Measurements from ENCODE around the gene EGFL7.

The EGFL7 gene

DNA sequence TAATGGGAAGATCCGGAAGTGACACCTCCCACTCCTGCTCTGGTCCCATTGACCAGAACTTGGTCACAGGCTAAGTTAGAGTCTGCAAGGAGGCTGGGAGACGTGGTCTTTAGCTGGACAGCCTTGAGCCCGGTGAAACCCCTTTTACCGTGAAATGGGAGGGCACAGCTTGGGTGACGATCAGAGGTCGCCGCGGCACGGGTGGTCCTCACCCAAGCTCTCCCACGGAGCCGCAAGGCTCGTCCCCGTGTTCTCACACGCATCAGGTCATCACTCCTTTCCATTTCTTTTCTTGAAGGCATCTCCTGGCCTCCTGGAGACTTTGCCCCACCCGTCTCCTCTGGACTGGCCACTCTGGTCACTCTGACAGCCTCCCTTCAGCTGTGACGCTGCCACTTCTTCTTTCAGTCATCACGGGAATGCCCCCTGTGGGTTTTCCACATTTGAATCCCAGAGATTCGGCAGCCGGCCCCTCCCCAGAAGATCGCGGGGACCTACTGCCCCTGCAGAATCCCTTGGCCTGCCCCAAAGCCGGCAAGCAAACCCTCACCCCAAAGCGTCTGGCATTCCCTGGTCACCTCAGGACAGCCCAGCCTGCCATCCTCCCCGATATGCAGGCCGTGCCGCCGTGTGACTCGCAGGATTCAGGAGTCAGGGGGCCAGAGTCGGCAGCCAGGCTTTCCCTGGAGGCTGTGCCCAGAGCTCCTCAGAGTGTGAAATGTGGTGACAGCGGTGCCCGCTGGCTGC is 18.9 kb upstream of the EGFL7 start:
- no peak for DNase-seq (ENCODE audit: low read depth in 4 of 4, low spot score in 1 of 4)

DNA sequence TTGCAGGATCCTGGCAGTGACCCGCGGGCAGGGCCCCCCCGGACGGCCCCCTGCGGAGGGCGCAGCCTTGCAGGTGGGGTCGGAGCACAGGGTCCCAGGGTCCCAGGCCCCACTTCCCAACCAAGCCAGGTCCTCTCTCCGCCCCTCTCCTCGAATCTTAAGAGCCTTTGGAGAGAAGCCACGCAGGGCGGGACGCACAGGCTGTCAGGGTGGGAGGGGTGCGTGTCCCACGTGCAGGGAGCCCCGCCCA is 18.4 kb upstream of the EGFL7 start:
- no peak for DNase-seq (ENCODE audit: low read depth in 4 of 4, low spot score in 1 of 4)

DNA sequence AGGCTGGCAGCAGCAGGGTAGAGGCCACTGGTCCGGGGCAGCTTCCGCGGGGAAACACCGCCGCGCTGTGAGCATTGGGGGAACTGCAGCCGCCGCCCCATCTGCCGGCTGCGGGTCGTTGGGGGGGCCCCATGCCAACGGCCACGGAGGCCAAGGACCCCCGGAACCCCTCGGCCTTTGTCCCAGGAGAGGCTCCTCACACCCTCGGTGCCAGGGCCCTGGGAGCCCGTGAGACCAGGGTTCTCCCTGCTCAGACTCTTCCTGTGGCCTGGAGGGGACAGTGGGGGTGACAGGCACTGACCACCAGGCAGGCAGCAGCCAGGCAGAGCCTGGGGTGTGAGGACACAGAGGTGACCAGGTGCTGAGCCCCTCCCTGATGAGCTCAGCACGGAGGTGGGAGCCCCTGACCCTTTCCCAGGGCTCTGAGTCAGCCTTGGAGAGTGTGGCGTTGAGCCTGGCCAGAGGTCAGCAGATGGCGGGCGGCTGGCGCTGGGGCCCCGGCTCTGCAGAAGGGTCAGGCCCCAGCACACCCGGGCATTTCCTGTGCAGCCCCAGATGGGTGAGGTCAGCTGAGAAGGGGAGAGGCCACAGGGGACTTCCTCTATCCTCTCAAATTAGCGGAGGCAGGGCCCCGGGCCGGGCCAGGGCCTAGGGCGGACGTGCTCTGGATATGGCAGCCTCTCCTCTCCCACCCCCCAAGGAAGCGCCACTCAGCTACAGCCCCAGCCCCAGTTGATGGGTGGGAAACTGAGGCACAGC is 17.9 kb upstream of the EGFL7 start:
- peak; percentile 42 to 66 (median 62) for DNase-seq (ENCODE audit: low read depth in 4 of 4, low spot score in 1 of 4)

DNA sequence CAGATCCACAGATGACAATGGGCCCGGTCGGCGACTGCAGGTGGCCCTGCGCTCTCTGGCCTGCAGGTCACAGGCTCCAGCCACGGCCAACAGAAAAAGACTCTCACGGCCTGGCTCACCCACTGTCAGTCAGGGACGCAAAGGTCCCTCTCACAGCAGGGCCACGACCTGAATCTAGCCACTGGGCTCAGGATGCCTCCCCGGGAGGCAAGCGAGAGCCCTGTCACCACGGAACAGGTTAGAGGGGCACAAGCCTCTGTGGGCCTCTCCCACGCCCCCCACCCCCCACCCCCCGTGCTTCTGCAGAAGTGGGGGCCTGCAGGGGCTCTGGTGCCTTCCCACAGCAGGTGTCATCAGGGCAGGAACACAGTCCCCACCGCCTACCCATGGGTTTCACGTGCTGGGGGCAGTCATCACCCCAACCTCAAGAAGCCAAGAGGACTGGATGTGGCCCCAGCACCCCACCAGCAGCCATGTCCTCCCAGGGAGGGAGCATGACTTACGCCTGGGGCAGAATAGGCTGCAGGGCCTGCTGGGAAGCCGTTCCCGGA is 17.3 kb upstream of the EGFL7 start:
- no peak for DNase-seq (ENCODE audit: low read depth in 4 of 4, low spot score in 1 of 4)

DNA sequence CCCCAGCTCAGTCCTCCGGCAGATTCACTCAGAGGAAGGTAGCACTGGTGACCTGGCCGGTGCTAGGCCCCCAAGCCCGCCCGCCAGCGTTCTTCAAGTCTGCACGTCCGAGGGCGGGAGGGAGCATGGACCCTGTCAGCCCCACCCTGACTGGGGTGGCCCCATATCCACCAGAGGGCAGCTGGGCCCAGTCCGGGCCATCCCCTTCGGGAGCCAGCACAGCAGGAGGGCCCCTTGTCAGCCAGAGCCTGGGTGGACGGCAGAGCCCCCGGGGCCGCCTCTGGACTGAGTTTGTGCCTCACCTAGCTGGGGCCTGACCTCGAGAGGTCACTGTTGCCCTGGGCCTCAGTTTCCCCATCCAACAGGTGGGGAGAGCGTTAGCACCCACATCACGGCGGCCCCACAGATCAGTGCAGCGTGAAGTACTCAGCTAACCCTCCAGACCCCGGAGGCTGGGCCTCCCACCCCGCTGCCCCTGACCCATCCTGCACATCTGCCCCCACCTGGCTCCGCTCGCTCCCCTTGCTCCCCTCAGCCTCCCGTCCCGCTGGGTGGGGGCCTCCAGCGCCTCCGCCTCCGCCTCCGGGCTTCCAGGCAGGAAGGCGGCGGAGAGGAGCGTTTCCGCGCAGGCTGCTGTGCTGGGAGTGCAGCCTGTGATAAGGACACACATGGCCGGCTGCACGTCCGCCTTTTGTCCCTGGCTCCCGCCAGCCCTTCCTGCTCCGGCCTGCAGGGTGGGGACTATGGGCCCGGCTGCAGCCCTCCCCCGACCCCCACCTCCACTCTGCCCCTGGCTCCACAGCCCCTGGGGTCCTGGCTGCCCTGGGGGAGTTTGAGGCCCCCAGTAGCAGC is 16.6 kb upstream of the EGFL7 start:
- DNase-seq (ENCODE audit: low read depth in 4 of 4, low spot score in 1 of 4) = no peak

GRCh38 chr9:136646827-136647711 is 15.6 kb upstream of the EGFL7 start:
- no peak for DNase-seq (ENCODE audit: low read depth in 4 of 4, low spot score in 1 of 4)

DNA sequence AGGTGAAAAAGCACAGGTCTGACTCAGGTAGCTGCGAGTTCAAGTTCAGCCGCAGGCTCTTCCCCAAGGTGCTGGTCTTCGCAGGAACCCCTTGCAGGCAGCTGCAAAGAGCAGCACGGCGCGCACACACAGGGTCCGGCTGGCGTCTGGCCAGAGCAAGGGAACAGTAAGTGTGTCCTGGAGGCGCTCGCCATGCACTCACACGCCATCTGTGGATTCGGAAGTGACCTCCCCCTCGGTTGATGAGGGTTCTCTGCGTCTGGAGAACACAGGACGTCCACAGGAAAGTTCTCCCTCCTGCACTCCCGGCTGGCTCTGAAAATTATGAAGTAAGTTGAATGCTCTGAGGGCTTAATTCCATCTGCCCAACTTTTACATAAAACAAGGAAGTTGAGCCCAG is 14.0 kb upstream of the EGFL7 start:
- no peak for DNase-seq (ENCODE audit: low read depth in 4 of 4, low spot score in 1 of 4)

- no peak for DNase-seq (ENCODE audit: low read depth in 4 of 4, low spot score in 1 of 4)
Measured at GRCh38 chr9:136650021-136650420, 12.7 kb upstream of the EGFL7 start.

DNA sequence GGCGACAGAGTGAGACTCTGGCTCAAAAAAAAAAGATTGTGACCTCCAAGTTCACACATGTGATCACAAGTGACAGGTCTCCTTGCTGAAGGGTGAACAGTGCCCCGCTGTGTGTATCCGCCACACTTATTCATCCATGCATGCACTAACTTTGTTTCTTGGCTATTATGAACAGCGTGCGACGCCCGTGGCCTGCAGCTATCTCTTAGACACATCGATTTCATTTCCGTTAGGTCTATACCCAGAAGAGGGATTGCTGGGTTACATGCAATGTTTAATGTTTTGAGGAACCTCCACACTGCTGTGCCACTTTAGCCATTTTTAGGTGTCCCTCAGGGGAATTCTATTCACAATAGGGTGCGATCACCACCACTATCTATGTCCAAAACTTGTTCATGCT is 12.1 kb upstream of the EGFL7 start:
- DNase-seq (ENCODE audit: low read depth in 4 of 4, low spot score in 1 of 4) = no peak

DNA sequence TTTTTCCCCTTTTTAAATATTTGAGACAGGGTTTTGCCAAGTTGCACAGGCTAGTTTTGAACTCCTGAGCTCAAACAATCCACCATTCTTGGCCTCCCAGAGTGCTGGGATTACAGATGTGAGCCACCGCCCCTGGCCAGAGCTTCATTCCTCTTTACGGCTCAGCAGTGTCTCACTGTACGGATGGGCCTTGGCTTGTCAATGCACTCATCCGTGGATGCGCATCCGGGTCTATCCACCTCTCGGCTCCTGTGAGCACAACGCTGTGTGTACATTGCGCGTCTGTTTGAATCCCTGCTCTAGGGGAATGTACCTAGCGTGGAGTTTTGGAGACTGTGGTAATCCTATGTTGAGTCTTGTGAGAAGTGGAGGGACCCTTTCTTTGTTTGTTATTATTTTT is 10.9 kb upstream of the EGFL7 start:
- DNase-seq (ENCODE audit: low read depth in 4 of 4, low spot score in 1 of 4) = no peak

DNA sequence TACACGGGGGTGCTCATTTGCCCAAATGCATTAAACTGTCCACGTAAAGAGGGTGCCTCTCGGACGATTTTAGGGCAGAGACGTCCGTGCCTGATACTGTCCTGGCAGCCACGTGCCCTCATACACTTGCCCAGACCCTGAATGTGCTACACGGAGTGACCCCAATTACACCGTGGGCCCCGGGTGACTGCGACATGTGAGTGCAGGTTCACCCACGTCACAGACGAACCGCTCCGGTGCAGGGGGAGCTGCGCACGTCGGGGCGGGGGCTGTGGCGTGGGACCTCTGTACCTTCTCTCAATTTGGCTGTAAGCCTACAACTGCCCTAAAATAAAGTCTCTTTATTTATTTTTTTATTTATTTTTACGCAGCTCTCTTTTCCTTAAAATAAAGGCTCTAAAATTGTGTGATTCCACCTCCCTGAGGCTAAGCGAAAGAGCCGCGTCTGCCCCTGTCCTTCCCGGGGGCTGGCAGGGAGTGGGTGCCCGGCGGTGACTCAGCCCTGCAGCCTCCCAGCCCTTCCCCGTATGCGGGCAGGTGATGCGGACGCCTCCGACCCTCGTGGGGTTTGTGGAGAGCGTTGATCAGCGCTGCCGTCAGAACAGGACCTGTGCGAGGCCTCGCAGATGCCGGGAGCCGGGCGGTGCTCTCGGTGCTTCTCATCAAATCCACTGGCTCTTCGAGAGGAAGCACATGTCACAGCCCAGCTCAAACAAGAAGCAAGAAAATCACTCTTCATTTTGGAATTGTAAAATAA is 9.2 kb upstream of the EGFL7 start:
- no peak for DNase-seq (ENCODE audit: low read depth in 4 of 4, low spot score in 1 of 4)

- no peak for DNase-seq (ENCODE audit: low read depth in 4 of 4, low spot score in 1 of 4)
Measured at GRCh38 chr9:136654820-136655535, 7.7 kb upstream of the EGFL7 start.

GRCh38 chr9:136655536-136656182 is 7.1 kb upstream of the EGFL7 start:
- no peak for DNase-seq (ENCODE audit: low read depth in 4 of 4, low spot score in 1 of 4)

GRCh38 chr9:136656183-136656738 is 6.5 kb upstream of the EGFL7 start:
- no peak for DNase-seq (ENCODE audit: low read depth in 4 of 4, low spot score in 1 of 4)

DNA sequence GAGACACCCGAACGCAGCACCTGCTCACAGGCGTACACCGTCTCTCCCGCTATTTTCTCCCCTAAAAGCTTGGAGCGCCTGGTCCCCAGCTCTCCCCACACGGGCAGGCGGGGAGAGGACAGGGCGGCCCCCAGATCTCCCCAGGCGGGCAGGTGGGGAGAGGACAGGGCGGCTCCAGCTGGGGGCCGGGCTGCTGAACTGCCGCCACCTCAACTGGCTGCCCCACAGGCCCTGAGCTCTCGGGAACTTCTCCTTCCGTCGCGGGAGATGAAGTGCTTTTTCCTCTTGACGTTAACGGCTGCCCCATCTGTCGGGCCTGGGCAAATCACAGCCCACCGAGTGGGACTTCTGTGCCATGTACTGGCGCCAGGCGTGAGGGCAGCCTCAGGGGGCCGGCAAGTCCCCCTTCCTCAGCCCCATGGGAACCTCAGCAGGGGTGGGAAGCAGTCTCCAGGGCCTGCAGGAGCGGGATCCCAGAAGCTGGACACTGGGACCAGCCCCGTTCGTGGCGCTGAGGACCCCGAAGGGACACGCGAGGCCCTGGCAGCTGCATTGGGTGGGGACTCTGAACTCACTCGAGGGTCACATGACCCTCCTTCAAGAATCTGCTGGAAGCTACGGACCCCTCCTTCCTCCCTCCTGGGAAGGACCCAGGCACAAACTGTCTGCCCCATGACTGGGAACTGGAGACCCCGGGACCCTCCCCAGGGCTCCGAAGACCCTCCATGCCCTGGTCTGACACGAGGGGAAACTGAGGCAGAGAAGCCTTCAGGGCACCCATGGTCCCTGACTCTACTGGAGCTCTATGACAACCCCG is 5.7 kb upstream of the EGFL7 start:
- no peak for DNase-seq (ENCODE audit: low read depth in 4 of 4, low spot score in 1 of 4)

GRCh38 chr9:136657974-136658848 is 4.5 kb upstream of the EGFL7 start:
- DNase-seq (ENCODE audit: low read depth in 4 of 4, low spot score in 1 of 4) = no peak

All from stimulated activated CD4-positive, alpha-beta T cell treated with anti-CD3 and anti-CD28 coated beads, Interleukin-1b, Interleukin-23, amount 100 ng/mL, for 24 hours (primary cell).